CD4-positive, alpha-beta T cell (primary cell): ENCODE results near the gene SCLY. TPM values are rescaled to one million over a fixed set of nuclear protein-coding genes. Genes with fewer than 3 reads are reported as not detected.
A peak's percentile ranks its signal among the peaks of the same experiment; 100 is the strongest.

Experiments
- ATAC-seq: fragments of 200-7000 bp; cut with Tn5 transposase; one replicate; pipeline ENCODE4 v1.10.0; 2022; ENCODE audit warnings: mild to moderate bottlenecking; ENCODE audit not compliant: poor library complexity
- CTCF ChIA-PET: fragments of 350-600 bp; sonication (Branson Sonifier 250); formaldehyde crosslinking; loops from one replicate; lab custom pipeline; 2021; ENCODE audit warnings: antibody characterized with exemption, inconsistent platforms; lab: Charles Lee
- POLR2A ChIA-PET: fragments of 350-600 bp; sonication (Branson Sonifier 250); formaldehyde crosslinking; loops from one replicate; lab custom pipeline; 2021; ENCODE audit warnings: antibody characterized with exemption, inconsistent platforms; lab: Charles Lee
- DNase-seq, 14 experiments: peaks; one replicate each; pipeline ENCODE4 v3.0.0-alpha.2; 2013 to 2020; ENCODE audit warnings: mixed read lengths in 2 of 14
- H3K27ac ChIP-seq, 2 donors: one replicate each; pipeline versions ENCODE4 v1.5.1 to v1.7.0; 2013; ENCODE audit warnings: low read length in 2 of 2, low read depth in 1 of 2, mild to moderate bottlenecking in 1 of 2
- H3K27me3 ChIP-seq, 2 experiments: 1 replicate in 1 of 2; 2 replicates in 1 of 2; pipeline versions ENCODE4 v1.6.1 to v1.7.0; 2013; ENCODE audit warnings: low read length in 2 of 2, control low read depth in 1 of 2, mild to moderate bottlenecking in 1 of 2, moderate library complexity in 1 of 2; ENCODE audit not compliant: insufficient read depth in 2 of 2, control insufficient read depth in 1 of 2
- H3K36me3 ChIP-seq: one replicate; pipeline ENCODE4 v1.6.1; 2013; ENCODE audit warnings: low read length, control low read depth; ENCODE audit not compliant: insufficient read depth
- H3K4me1 ChIP-seq: one replicate; pipeline ENCODE4 v1.6.1; 2013; ENCODE audit warnings: low read length, control low read depth; ENCODE audit not compliant: insufficient read depth
- H3K4me3 ChIP-seq: one replicate; pipeline ENCODE4 v1.5.1; 2013; ENCODE audit warnings: mild to moderate bottlenecking, low read length, moderate library complexity
- H3K9me3 ChIP-seq, 2 experiments: 1 replicate in 1 of 2; 2 replicates in 1 of 2; pipeline versions ENCODE4 v1.6.1 to v1.7.0; 2013; ENCODE audit warnings: low read length in 2 of 2, mild to moderate bottlenecking in 2 of 2, control low read depth in 1 of 2, moderate library complexity in 1 of 2; ENCODE audit not compliant: control insufficient read depth in 1 of 2, insufficient read depth in 1 of 2
- H3K27ac Mint-ChIP-seq: one replicate; pipeline ENCODE4 v1.8.0; 2020; ENCODE audit warnings: mixed read lengths
- H3K27me3 Mint-ChIP-seq: one replicate; pipeline ENCODE4 v1.8.0; 2021; ENCODE audit warnings: mixed read lengths
- H3K36me3 Mint-ChIP-seq: one replicate; pipeline ENCODE4 v1.8.0; 2021; ENCODE audit warnings: low read depth, mixed read lengths
- H3K4me1 Mint-ChIP-seq: one replicate; pipeline ENCODE4 v1.8.0; 2021; ENCODE audit warnings: low read depth, mixed read lengths
- H3K4me3 Mint-ChIP-seq: one replicate; pipeline ENCODE4 v1.8.0; 2020; ENCODE audit warnings: mild to moderate bottlenecking, mixed read lengths
- H3K9me3 Mint-ChIP-seq: one replicate; pipeline ENCODE4 v1.8.0; 2020; ENCODE audit warnings: mixed read lengths
- CTCF ChIP-seq: fragments of 200-600 bp; IDR thresholded peaks from one replicate; pipeline ENCODE4 v1.8.0; 2022; ENCODE audit warnings: antibody characterized with exemption, mild to moderate bottlenecking
- intact Hi-C, 2 experiments: fragments of 100-400 bp; cut with DNase I in 1 of 2; cut with micrococcal nuclease in 1 of 2; formaldehyde crosslinking; loops; one replicate each; pipeline versions ENCODE4 v1.15.1 to v1.9.0; 2023 to 2025; cut with DNase I, micrococcal nuclease
- total RNA-seq, 174 experiments: library from RNA in 2 of 174; stranded (reverse) in 2 of 174; gene quantifications; one replicate each; pipeline ENCODE4 v1.2.3 and lab custom pipeline; 2021 to 2026

SCLY gene
- total RNA-seq, 2 experiments from 2014 or later: 8.9 to 9.6 TPM

- no peaks in the 10 kb centered on the region for H3K36me3 ChIP-seq
- no peak overlapping the region for H3K27ac Mint-ChIP-seq
- H3K4me1 Mint-ChIP-seq: no peaks in the 10 kb centered on the region
- H3K4me1 ChIP-seq: no peaks in the 10 kb centered on the region
- ChIA-PET POLR2A (no interaction called here), CTCF (no interaction called here)
- H3K4me3 ChIP-seq: no peak overlapping the region
- no peak overlapping the region for H3K4me3 Mint-ChIP-seq
- no peak overlapping the region for H3K27ac ChIP-seq
- peaks cover 9 to 33% of the 10 kb centered on the region in 2 experiments for H3K9me3 ChIP-seq
- H3K9me3 Mint-ChIP-seq: no peaks in the 10 kb centered on the region
- H3K27me3 ChIP-seq: peaks cover 3% of the 10 kb centered on the region in 2 experiments
- DNase-seq (peak in 1 of 14 experiments; percentile 4), ATAC-seq (no peak)
- H3K36me3 Mint-ChIP-seq: no peaks in the 10 kb centered on the region
- H3K27me3 Mint-ChIP-seq: peaks cover 5% of the 10 kb centered on the region
- TF ChIP-seq CTCF: no peak
- intact Hi-C loops: no loop called here
Measured at GRCh38 chr2:238116298-238117198, 55.7 kb downstream of the SCLY start.

GRCh38 chr2:238117199-238118154 is 56.7 kb downstream of the SCLY start:
- CTCF ChIA-PET: no interaction called here
- TF ChIP-seq CTCF: no peak
- no peaks in the 10 kb centered on the region for H3K9me3 Mint-ChIP-seq

GRCh38 chr2:238119756-238120462 is 59.1 kb downstream of the SCLY start:
- POLR2A ChIA-PET: no interaction called here
- no peaks in the 10 kb centered on the region for H3K4me1 Mint-ChIP-seq
- Histone ChIP-seq H3K9me3 (peaks cover 0 to 17% of the 10 kb centered on the region in 2 experiments), H3K4me1 (no peaks in the 10 kb centered on the region), H3K27me3 (peaks cover 3% of the 10 kb centered on the region in 2 experiments), H3K36me3 (no peaks in the 10 kb centered on the region), H3K4me3 (no peak overlapping the region), H3K27ac (no peak overlapping the region)
- no peaks in the 10 kb centered on the region for H3K36me3 Mint-ChIP-seq
- TF ChIP-seq CTCF: no peak
- no peak for DNase-seq
- CTCF ChIA-PET: no interaction called here
- H3K27ac Mint-ChIP-seq: no peak overlapping the region
- H3K27me3 Mint-ChIP-seq: peaks cover 5% of the 10 kb centered on the region
- intact Hi-C loops: no loop called here
- no peak for ATAC-seq
- no peak overlapping the region for H3K4me3 Mint-ChIP-seq
- no peaks in the 10 kb centered on the region for H3K9me3 Mint-ChIP-seq

More at GRCh38 chr2:238117199-238118154, 56.7 kb downstream of the SCLY start:
- Histone ChIP-seq H3K4me1 (no peaks in the 10 kb centered on the region), H3K27me3 (peaks cover 3% of the 10 kb centered on the region in 2 experiments), H3K4me3 (no peak overlapping the region), H3K27ac (no peak overlapping the region), H3K9me3 (peaks cover 5 to 33% of the 10 kb centered on the region in 2 experiments), H3K36me3 (no peaks in the 10 kb centered on the region)
- DNase-seq (no peak), ATAC-seq (no peak)
- POLR2A ChIA-PET: no interaction called here
- intact Hi-C loops: no loop called here
- no peak overlapping the region for H3K27ac Mint-ChIP-seq
- H3K4me1 Mint-ChIP-seq: no peaks in the 10 kb centered on the region
- H3K27me3 Mint-ChIP-seq: peaks cover 5% of the 10 kb centered on the region
- H3K36me3 Mint-ChIP-seq: no peaks in the 10 kb centered on the region
- H3K4me3 Mint-ChIP-seq: no peak overlapping the region
